Measurements from ENCODE around the gene DOCK4. TPM values are rescaled to one million over a fixed set of nuclear protein-coding genes. Genes with fewer than 3 reads are reported as not detected.

DOCK4 gene
- total and polyA plus RNA-seq, 4 donors = 2.9 to 94.3 (median 20.0) TPM

GRCh38 chr7:111960984-111961383 lies 245.2 kb downstream of the DOCK4 start:
- WGBS, 2 donors = 95 to 98% methylated on average over 5 of the region's 5 CpGs
- intact Hi-C loops (cut with DNase I) = no loop called here
- H3K4me1 ChIP-seq (ENCODE audit: control insufficient read depth in 1 of 2, insufficient read depth in 2 of 2, low read length in 2 of 2) = no peaks in the 10 kb centered on the region
- ATAC-seq (ENCODE audit: low FRiP score) (no peak), DNase-seq (no peak)
- H3K9me3 ChIP-seq (ENCODE audit: control insufficient read depth, low read length) = no peaks in the 10 kb centered on the region
- no peaks in the 10 kb centered on the region for H3K36me3 ChIP-seq (ENCODE audit: control insufficient read depth in 1 of 2, insufficient read depth in 2 of 2, low read length in 1 of 2)
- H3K4me3 ChIP-seq (ENCODE audit: low read length in 2 of 2) = no peak overlapping the region
- H3K27me3 ChIP-seq (ENCODE audit: control insufficient read depth in 1 of 2, insufficient read depth in 2 of 2, low read length in 1 of 2) = no peaks in the 10 kb centered on the region
- H3K27ac ChIP-seq (ENCODE audit: low read depth in 1 of 2, low read length in 2 of 2) = no peak overlapping the region

- no peaks in the 10 kb centered on the region for H3K4me1 ChIP-seq (ENCODE audit: control insufficient read depth in 1 of 2, insufficient read depth in 2 of 2, low read length in 2 of 2)
- intact Hi-C loops (cut with DNase I) = no loop called here
- no peaks in the 10 kb centered on the region for H3K36me3 ChIP-seq (ENCODE audit: control insufficient read depth in 1 of 2, insufficient read depth in 2 of 2, low read length in 1 of 2)
- ATAC-seq (ENCODE audit: low FRiP score) = no peak
- H3K27ac ChIP-seq (ENCODE audit: low read depth in 1 of 2, low read length in 2 of 2) = no peak overlapping the region
- H3K27me3 ChIP-seq (ENCODE audit: control insufficient read depth in 1 of 2, insufficient read depth in 2 of 2, low read length in 1 of 2) = no peaks in the 10 kb centered on the region
- H3K4me3 ChIP-seq (ENCODE audit: low read length in 2 of 2) = peak overlapping the region; percentile 3 to 6
- no peaks in the 10 kb centered on the region for H3K9me3 ChIP-seq (ENCODE audit: control insufficient read depth, low read length)
- 3 to 12% methylated on average over 4 of the region's 4 CpGs for WGBS, 2 donors
- no peak for DNase-seq
These were observed 247.3 kb downstream of the DOCK4 start for GRCh38 chr7:111958896-111959295.

- intact Hi-C loops (cut with DNase I) = no loop called here
- no peak overlapping the region for H3K27ac ChIP-seq (ENCODE audit: low read depth in 1 of 2, low read length in 2 of 2)
- no peaks in the 10 kb centered on the region for H3K4me1 ChIP-seq (ENCODE audit: control insufficient read depth in 1 of 2, insufficient read depth in 2 of 2, low read length in 2 of 2)
- no peaks in the 10 kb centered on the region for H3K9me3 ChIP-seq (ENCODE audit: control insufficient read depth, low read length)
- peak overlapping the region in 1 of 2 donors; percentile 3 for H3K4me3 ChIP-seq (ENCODE audit: low read length in 2 of 2)
- ATAC-seq (ENCODE audit: low FRiP score) = no peak
- H3K27me3 ChIP-seq (ENCODE audit: control insufficient read depth in 1 of 2, insufficient read depth in 2 of 2, low read length in 1 of 2) = no peaks in the 10 kb centered on the region
- DNase-seq = no peak
- H3K36me3 ChIP-seq (ENCODE audit: control insufficient read depth in 1 of 2, insufficient read depth in 2 of 2, low read length in 1 of 2) = no peaks in the 10 kb centered on the region
- WGBS, 2 donors = 31 to 32% methylated on average over 3 of the region's 3 CpGs
These were observed 247.8 kb downstream of the DOCK4 start for GRCh38 chr7:111958431-111958830.

- 16 to 18% methylated on average over 1 of the region's 1 CpG for WGBS, 2 donors
- Histone ChIP-seq H3K9me3 (ENCODE audit: control insufficient read depth, low read length) (no peaks in the 10 kb centered on the region), H3K27me3 (ENCODE audit: control insufficient read depth in 1 of 2, insufficient read depth in 2 of 2, low read length in 1 of 2) (no peaks in the 10 kb centered on the region), H3K27ac (ENCODE audit: low read depth in 1 of 2, low read length in 2 of 2) (no peak overlapping the region), H3K36me3 (ENCODE audit: control insufficient read depth in 1 of 2, insufficient read depth in 2 of 2, low read length in 1 of 2) (no peaks in the 10 kb centered on the region), H3K4me1 (ENCODE audit: control insufficient read depth in 1 of 2, insufficient read depth in 2 of 2, low read length in 2 of 2) (no peaks in the 10 kb centered on the region), H3K4me3 (ENCODE audit: low read length in 2 of 2) (no peak overlapping the region)
- DNase-seq (no peak), ATAC-seq (ENCODE audit: low FRiP score) (no peak)
- intact Hi-C loops (cut with DNase I) = no loop called here
These were observed 250.6 kb downstream of the DOCK4 start for GRCh38 chr7:111955616-111956015.

- H3K27ac ChIP-seq (ENCODE audit: low read depth in 1 of 2, low read length in 2 of 2) = no peak overlapping the region
- DNase-seq (peak in 1 of 2 donors; percentile 53), ATAC-seq (ENCODE audit: low FRiP score) (no peak)
- no peaks in the 10 kb centered on the region for H3K36me3 ChIP-seq (ENCODE audit: control insufficient read depth in 1 of 2, insufficient read depth in 2 of 2, low read length in 1 of 2)
- no peaks in the 10 kb centered on the region for H3K9me3 ChIP-seq (ENCODE audit: control insufficient read depth, low read length)
- WGBS, 2 donors = 89 to 92% methylated on average over 15 of the region's 15 CpGs
- intact Hi-C loops (cut with DNase I) = no loop called here
- no peaks in the 10 kb centered on the region for H3K27me3 ChIP-seq (ENCODE audit: control insufficient read depth in 1 of 2, insufficient read depth in 2 of 2, low read length in 1 of 2)
- H3K4me1 ChIP-seq (ENCODE audit: control insufficient read depth in 1 of 2, insufficient read depth in 2 of 2, low read length in 2 of 2) = no peaks in the 10 kb centered on the region
- no peak overlapping the region for H3K4me3 ChIP-seq (ENCODE audit: low read length in 2 of 2)
These were observed 251.5 kb downstream of the DOCK4 start for GRCh38 chr7:111954474-111955381.

GRCh38 chr7:111954056-111954455 lies 252.1 kb downstream of the DOCK4 start:
- no peak for DNase-seq
- Histone ChIP-seq H3K36me3 (ENCODE audit: control insufficient read depth in 1 of 2, insufficient read depth in 2 of 2, low read length in 1 of 2) (no peaks in the 10 kb centered on the region), H3K9me3 (ENCODE audit: control insufficient read depth, low read length) (no peaks in the 10 kb centered on the region), H3K4me3 (ENCODE audit: low read length in 2 of 2) (no peak overlapping the region), H3K27ac (ENCODE audit: low read depth in 1 of 2, low read length in 2 of 2) (no peak overlapping the region), H3K27me3 (ENCODE audit: control insufficient read depth in 1 of 2, insufficient read depth in 2 of 2, low read length in 1 of 2) (no peaks in the 10 kb centered on the region), H3K4me1 (ENCODE audit: control insufficient read depth in 1 of 2, insufficient read depth in 2 of 2, low read length in 2 of 2) (no peaks in the 10 kb centered on the region)
- intact Hi-C loops (cut with DNase I) = no loop called here
- peak; percentile 20 for ATAC-seq (ENCODE audit: low FRiP score)
- WGBS, 2 donors = 90 to 92% methylated on average over 5 of the region's 5 CpGs

- no peaks in the 10 kb centered on the region for H3K36me3 ChIP-seq (ENCODE audit: control insufficient read depth in 1 of 2, insufficient read depth in 2 of 2, low read length in 1 of 2)
- H3K27me3 ChIP-seq (ENCODE audit: control insufficient read depth in 1 of 2, insufficient read depth in 2 of 2, low read length in 1 of 2) = no peaks in the 10 kb centered on the region
- ATAC-seq (ENCODE audit: low FRiP score) = peak; percentile 56
- DNase-seq = no peak
- intact Hi-C loops (cut with DNase I) = no loop called here
- H3K27ac ChIP-seq (ENCODE audit: low read depth in 1 of 2, low read length in 2 of 2) = no peak overlapping the region
- H3K9me3 ChIP-seq (ENCODE audit: control insufficient read depth, low read length) = no peaks in the 10 kb centered on the region
- WGBS, 2 donors = 0 to 1% methylated on average over 1 of the region's 1 CpG
- H3K4me3 ChIP-seq (ENCODE audit: low read length in 2 of 2) = no peak overlapping the region
- no peaks in the 10 kb centered on the region for H3K4me1 ChIP-seq (ENCODE audit: control insufficient read depth in 1 of 2, insufficient read depth in 2 of 2, low read length in 2 of 2)
These were observed 252.6 kb downstream of the DOCK4 start for GRCh38 chr7:111953611-111954010.

GRCh38 chr7:111952783-111953182 lies 253.4 kb downstream of the DOCK4 start:
- no peak for ATAC-seq (ENCODE audit: low FRiP score)
- no peak overlapping the region for H3K4me3 ChIP-seq (ENCODE audit: low read length in 2 of 2)
- no peak for DNase-seq
- H3K27ac ChIP-seq (ENCODE audit: low read depth in 1 of 2, low read length in 2 of 2) = no peak overlapping the region
- no peaks in the 10 kb centered on the region for H3K9me3 ChIP-seq (ENCODE audit: control insufficient read depth, low read length)
- no peaks in the 10 kb centered on the region for H3K36me3 ChIP-seq (ENCODE audit: control insufficient read depth in 1 of 2, insufficient read depth in 2 of 2, low read length in 1 of 2)
- H3K27me3 ChIP-seq (ENCODE audit: control insufficient read depth in 1 of 2, insufficient read depth in 2 of 2, low read length in 1 of 2) = no peaks in the 10 kb centered on the region
- intact Hi-C loops (cut with DNase I) = no loop called here
- 74 to 83% methylated on average over 4 of the region's 4 CpGs for WGBS, 2 donors
- no peaks in the 10 kb centered on the region for H3K4me1 ChIP-seq (ENCODE audit: control insufficient read depth in 1 of 2, insufficient read depth in 2 of 2, low read length in 2 of 2)

GRCh38 chr7:111951052-111951451 lies 255.1 kb downstream of the DOCK4 start:
- no peak overlapping the region for H3K27ac ChIP-seq (ENCODE audit: low read depth in 1 of 2, low read length in 2 of 2)
- ATAC-seq (ENCODE audit: low FRiP score) = no peak
- no peaks in the 10 kb centered on the region for H3K9me3 ChIP-seq (ENCODE audit: control insufficient read depth, low read length)
- intact Hi-C loops (cut with DNase I) = no loop called here
- DNase-seq = no peak
- H3K4me1 ChIP-seq (ENCODE audit: control insufficient read depth in 1 of 2, insufficient read depth in 2 of 2, low read length in 2 of 2) = no peaks in the 10 kb centered on the region
- no peaks in the 10 kb centered on the region for H3K27me3 ChIP-seq (ENCODE audit: control insufficient read depth in 1 of 2, insufficient read depth in 2 of 2, low read length in 1 of 2)
- no peaks in the 10 kb centered on the region for H3K36me3 ChIP-seq (ENCODE audit: control insufficient read depth in 1 of 2, insufficient read depth in 2 of 2, low read length in 1 of 2)
- no peak overlapping the region for H3K4me3 ChIP-seq (ENCODE audit: low read length in 2 of 2)
